HFFc6 (cell line): ENCODE results near the gene EPB41L5. TPM values are rescaled to one million over a fixed set of nuclear protein-coding genes. Genes with fewer than 3 reads are reported as not detected.

Source experiments
- DNase-seq: peaks from one replicate; pipeline ENCODE4 v3.0.0-alpha.2; 2018
- H3K27ac Mint-ChIP-seq: 2 replicates; pipeline ENCODE4 v1.8.0; 2020; ENCODE audit warnings: mild to moderate bottlenecking, mixed read lengths
- H3K27me3 Mint-ChIP-seq: 2 replicates; pipeline ENCODE4 v1.8.0; 2021; ENCODE audit warnings: mild to moderate bottlenecking, moderate library complexity, mixed read lengths; ENCODE audit not compliant: insufficient read depth
- H3K36me3 Mint-ChIP-seq: 2 replicates; pipeline ENCODE4 v1.8.0; 2021; ENCODE audit warnings: low read depth, mixed read lengths
- H3K4me1 Mint-ChIP-seq: 2 replicates; pipeline ENCODE4 v1.8.0; 2020; ENCODE audit warnings: low read depth, mixed read lengths
- H3K4me3 Mint-ChIP-seq: 2 replicates; pipeline ENCODE4 v1.8.0; 2020; ENCODE audit warnings: mild to moderate bottlenecking, moderate library complexity, mixed read lengths
- H3K9me3 Mint-ChIP-seq: 2 replicates; pipeline ENCODE4 v1.8.0; 2020; ENCODE audit warnings: mild to moderate bottlenecking, mixed read lengths
- CTCF ChIP-seq: fragments of 200-600 bp; sonication (generic); IDR thresholded peaks from 2 replicates; pipeline ENCODE4 v1.5.0; 2021; ENCODE audit warnings: antibody characterized with exemption, mild to moderate bottlenecking
- total RNA-seq, 6 experiments: library from RNA; stranded (reverse); fragmentation: NEBNext Ultra II Directional; extraction: Animal tissue kit (Norgen Biotek cat#: 25700); gene quantifications; 2 replicates in 1 of 6; 3 replicates in 5 of 6; pipeline ENCODE4 v1.2.3, GENCODE V29; 2021

The EPB41L5 gene
- total RNA-seq, 6 experiments from 2014 or later = 0.63 to 1.3 (median 0.92) TPM

- no peak for DNase-seq
- Mint-ChIP-seq H3K4me3 (no peak overlapping the region), H3K4me1 (no peaks in the 10 kb centered on the region), H3K9me3 (no peaks in the 10 kb centered on the region), H3K36me3 (no peaks in the 10 kb centered on the region), H3K27ac (no peak overlapping the region), H3K27me3 (no peaks in the 10 kb centered on the region; the same call in 1 of the 2 replicates)
- TF ChIP-seq CTCF = no peak
Observed at GRCh38 chr2:120077896-120078295, 65.0 kb downstream of the EPB41L5 start.

- H3K36me3 Mint-ChIP-seq = no peaks in the 10 kb centered on the region; the same call in 1 of the 2 replicates
- H3K27ac Mint-ChIP-seq = no peak overlapping the region
- peaks cover 6% of the 10 kb centered on the region for H3K27me3 Mint-ChIP-seq
- no peak overlapping the region for H3K4me3 Mint-ChIP-seq
- TF ChIP-seq CTCF = no peak
- H3K4me1 Mint-ChIP-seq = no peaks in the 10 kb centered on the region
- H3K9me3 Mint-ChIP-seq = no peaks in the 10 kb centered on the region; the same call in 1 of the 2 replicates
- no peak for DNase-seq
Observed at GRCh38 chr2:120079647-120080046, 66.8 kb downstream of the EPB41L5 start.

GRCh38 chr2:120091436-120091835 lies 78.6 kb downstream of the EPB41L5 start:
- Mint-ChIP-seq H3K36me3 (no peaks in the 10 kb centered on the region), H3K4me3 (no peak overlapping the region), H3K27me3 (no peaks in the 10 kb centered on the region), H3K9me3 (no peaks in the 10 kb centered on the region), H3K27ac (no peak overlapping the region), H3K4me1 (peaks cover 7% of the 10 kb centered on the region; the same call in 1 of the 2 replicates)
- TF ChIP-seq CTCF = no peak
- no peak for DNase-seq

- Mint-ChIP-seq H3K27me3 (no peaks in the 10 kb centered on the region), H3K4me3 (no peak overlapping the region), H3K36me3 (no peaks in the 10 kb centered on the region), H3K27ac (no peak overlapping the region), H3K4me1 (peaks cover 13% of the 10 kb centered on the region), H3K9me3 (no peaks in the 10 kb centered on the region)
- DNase-seq = no peak
- TF ChIP-seq CTCF = no peak
Observed at GRCh38 chr2:120094795-120095194, 81.9 kb downstream of the EPB41L5 start.

GRCh38 chr2:120100627-120101026 lies 87.8 kb downstream of the EPB41L5 start:
- TF ChIP-seq CTCF = no peak
- Mint-ChIP-seq H3K4me3 (no peak overlapping the region), H3K27me3 (no peaks in the 10 kb centered on the region), H3K36me3 (no peaks in the 10 kb centered on the region), H3K27ac (no peak overlapping the region), H3K4me1 (peaks cover 29% of the 10 kb centered on the region), H3K9me3 (no peaks in the 10 kb centered on the region)
- DNase-seq = no peak
